ENCODE measurements around the gene LCK.

GRCh38 chr1:32305310-32305709 is 54.2 kb downstream of the LCK start:
- TF ChIP-seq SUZ12 (IDR thresholded peaks at IDR 0.05; ENCODE audit: extremely low read depth, insufficient read depth, insufficient read length) = no peak
- no peak for TF ChIP-seq ZNF274 (IDR thresholded peaks at IDR 0.05; ENCODE audit: low read depth, low read length)
